ENCODE measurements around the gene LIPT1.

GRCh38 chr2:99200076-99200800 is 45.5 kb downstream of the LIPT1 start:
- TF ChIP-seq POLR2A (IDR thresholded peaks at IDR 0.05): no peak
- TF ChIP-seq CTCF (IDR thresholded peaks at IDR 0.05): no peak
